ENCODE results near the gene AP3D1.
A peak's percentile ranks its signal among the peaks of the same experiment; 100 is the strongest.

AP3D1 gene

DNA sequence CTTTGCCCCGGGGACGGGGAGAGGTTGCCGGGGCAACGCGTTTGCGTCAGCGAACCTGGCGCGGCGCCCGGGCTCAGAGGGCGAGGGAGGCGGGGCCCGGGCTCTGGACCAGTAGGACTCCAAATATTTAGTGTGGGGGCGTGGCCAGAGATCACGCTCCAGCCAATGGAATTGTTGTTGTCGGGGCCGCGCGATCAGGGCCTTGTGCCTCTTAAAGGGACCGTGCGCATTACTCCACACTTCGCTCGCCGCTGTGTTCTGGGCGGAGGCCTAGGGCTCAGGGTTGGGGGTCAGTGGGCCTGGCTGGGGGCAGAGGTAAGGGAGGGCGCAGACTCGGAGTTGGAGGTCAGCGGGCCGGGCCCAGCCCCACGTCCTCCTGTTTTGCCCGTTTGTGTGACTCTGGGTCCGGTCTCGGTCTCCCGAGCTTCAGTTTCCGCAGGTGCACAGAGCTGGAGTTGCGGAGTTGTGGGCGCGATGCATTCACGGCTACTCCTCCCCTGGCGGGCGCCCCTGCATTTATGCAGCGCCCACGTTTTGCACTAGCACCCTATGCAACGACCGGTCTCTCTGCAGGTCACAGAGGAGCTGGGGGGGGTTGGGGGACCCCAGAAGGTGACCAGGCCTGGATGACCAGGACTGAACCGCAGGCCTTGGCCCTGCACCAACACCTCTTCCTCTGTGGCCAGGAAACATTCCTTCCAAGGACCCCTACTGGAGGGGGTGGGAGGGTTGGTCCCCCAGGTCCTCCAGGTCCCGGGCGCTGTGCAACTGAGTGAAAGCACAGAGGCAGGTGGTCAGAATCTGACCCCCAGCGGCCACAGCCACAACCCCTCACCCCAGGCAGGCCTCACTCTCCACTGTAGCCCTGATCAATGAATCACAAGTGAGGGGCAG is 89.6 kb downstream of the AP3D1 start:
- DNase-seq (ENCODE audit: low read depth), result peak; percentile 100

- DNase-seq (ENCODE audit: low read depth), result no peak
Observed at GRCh38 chr19:2060884-2061494, 90.4 kb downstream of the AP3D1 start.

DNA sequence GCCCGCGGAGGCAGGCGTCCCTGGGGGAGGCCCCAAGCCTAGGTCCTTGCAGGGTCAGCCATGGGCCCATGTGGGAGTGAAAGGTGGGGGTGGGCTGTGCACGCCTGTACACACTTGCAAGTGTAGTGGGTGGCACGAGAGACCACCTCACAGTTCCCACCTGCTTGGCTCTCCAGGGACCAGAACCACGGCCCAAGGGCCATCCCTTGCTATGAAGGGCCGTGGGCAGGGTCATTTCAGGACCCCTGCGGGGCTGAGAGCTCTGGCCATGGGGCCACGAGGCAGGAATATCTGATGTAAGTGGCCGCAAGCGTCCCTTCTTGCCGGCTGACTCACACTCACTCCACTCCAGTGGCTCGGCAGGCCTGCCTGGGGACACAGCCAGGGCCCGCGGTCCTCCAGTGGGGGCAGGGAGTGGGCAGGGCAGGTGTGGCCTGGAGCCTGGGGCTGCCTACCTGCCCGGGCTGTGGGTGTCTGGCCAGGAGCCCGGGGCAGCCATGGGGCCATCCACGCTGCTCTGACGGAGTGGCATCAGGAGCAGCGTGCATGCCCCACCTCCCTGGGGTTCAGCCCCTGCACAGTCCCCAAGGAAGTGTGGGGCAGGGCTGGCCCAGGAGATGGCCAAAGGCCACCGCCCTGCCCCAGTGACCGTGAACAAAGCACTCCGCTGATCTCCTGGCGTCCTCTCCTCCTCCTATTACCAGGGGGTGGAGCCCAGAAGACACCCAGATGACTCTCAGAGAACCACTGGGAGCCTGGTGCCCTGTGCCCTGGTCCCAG is 91.8 kb downstream of the AP3D1 start:
- DNase-seq (ENCODE audit: low read depth), result no peak

DNA sequence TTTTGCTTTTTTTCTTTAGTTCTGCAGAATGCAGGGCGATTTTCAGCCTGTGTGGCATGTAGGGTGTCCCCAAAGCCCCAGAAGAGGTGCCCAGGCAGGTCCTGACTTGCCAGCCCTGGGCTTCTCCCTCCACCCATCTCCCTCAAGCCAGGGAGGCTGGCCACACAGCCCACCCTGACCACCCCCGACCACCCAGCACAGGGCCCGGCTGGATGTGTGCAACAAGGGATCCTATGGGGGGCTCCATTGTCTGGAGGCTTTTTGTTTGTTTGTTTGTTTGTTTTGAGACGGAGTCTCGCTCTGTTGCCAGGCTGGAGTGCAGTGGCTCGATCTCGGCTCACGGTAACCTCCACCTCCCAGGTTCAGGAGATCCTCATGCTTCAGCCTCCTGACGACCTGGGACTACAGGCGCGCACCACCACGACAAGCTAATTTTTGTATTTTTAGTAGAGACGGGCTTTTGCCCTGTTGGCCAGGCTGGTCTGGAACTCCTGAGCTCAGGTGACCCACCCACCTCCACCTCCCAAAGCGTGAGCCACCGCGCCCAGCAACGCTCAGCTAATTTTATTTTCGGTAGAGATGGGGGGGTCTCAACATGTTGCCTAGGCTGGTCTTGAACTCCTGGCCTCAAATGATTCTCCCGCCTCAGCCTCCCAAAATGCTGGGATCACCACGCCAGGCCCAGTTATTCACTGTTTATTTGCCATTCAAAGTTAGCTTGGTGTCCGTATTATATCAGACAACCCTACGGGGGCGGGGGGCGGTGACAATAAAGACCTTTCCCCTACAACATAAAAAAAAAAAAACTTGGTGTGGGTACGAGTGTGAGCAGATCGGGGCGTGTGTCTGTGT is 92.6 kb downstream of the AP3D1 start:
- DNase-seq (ENCODE audit: low read depth), result no peak

DNA sequence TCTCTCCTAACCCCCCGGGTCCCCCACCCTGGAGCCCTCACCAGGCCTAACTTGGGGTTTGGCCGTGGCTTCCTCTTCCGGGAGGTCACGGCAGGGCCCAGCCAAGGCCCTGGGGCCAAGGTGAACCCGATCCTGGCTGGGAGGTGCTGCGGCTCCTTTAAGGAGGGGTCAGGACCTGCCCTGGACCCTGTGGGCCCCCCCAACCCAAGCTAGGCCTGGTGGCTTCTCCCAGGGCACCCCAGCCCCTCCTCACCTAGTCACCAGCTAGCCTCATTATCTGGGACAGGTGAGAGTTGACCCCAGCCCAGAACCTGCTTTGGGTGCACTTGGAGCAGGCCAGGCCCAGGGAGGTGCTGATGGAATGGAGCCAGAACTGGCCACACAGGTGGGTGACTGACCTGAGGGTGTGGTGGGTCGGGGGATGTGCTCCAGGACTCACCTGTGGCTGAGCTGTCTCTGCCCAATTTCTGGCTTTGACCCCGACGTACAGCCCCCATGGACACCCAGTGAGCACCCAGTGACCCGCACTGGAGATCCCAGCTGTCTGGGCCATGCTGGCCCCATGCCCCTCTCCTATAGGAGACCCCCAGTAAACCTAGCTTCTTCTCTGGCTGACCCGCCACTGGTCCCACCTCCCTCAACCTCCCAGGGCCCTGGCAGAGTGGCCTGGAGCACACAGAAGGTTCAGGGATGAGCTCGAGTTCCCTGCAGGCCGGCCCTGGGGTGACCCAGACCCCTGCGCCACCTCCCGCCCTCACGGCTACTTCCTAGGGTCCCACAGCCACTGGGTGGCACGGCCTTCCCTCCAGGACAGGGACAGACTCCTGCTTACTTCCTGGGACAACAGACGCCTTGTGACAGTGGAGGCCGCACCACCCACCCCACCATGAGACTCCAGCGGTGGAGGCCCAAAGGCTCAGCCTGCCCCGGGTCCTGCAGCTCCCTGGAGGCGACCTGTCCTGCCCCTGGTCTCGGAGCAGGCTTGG is 93.6 kb downstream of the AP3D1 start:
- DNase-seq (ENCODE audit: low read depth), result no peak

GRCh38 chr19:2056837-2057192 is 94.6 kb downstream of the AP3D1 start:
- no peak for DNase-seq (ENCODE audit: low read depth)

- DNase-seq (ENCODE audit: low read depth), result no peak
Observed at GRCh38 chr19:2055931-2056836, 95.2 kb downstream of the AP3D1 start.

- no peak for DNase-seq (ENCODE audit: low read depth)
Observed at GRCh38 chr19:2054763-2055162, 96.6 kb downstream of the AP3D1 start.

GRCh38 chr19:2053601-2054389 is 97.6 kb downstream of the AP3D1 start:
- no peak for DNase-seq (ENCODE audit: low read depth)

DNA sequence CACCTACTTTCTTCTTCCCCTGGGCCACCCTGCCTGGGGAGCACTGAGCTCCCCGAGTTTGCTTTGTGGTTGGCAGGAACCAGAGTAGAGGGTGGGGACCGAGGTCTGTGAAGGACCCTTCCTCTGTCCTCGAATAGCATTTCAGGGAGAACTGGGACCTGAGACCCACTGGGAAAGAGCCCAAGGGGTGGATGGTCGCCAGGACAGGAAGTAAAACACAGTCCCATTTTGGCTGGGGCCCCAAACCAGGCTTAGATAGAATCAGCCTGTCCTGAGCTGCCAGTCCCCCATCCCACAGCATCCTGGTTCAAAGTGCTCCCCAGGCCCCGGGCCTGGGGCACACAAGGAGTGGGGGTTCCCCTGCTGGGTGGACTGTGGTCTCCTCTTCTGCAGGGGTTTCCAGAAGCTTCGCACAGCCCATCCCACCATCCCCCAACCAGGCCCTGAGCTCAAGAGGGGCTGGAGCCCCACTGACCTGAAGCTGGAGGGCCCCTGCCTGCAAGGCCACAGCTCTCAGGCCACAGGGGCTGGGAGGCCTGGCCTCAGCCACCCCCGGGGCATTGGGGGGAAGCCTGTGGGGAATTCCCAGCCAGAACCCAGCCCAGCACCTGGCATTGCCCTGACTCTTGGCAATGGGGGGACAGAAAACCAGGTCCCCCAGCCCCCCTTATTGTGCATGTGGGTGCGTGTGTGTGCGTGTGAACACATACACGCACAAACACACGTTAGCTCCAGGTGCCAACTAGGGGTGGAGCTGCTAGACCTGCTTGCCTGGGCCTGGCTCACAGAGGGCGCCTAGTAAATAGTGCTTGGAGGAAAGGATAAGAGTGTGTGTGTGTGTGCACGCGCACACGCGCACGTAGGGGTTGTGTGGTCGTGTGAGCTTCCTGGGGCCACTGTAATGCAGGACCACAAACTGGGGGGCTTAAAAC is 99.3 kb downstream of the AP3D1 start:
- DNase-seq (ENCODE audit: low read depth), result no peak

DNA sequence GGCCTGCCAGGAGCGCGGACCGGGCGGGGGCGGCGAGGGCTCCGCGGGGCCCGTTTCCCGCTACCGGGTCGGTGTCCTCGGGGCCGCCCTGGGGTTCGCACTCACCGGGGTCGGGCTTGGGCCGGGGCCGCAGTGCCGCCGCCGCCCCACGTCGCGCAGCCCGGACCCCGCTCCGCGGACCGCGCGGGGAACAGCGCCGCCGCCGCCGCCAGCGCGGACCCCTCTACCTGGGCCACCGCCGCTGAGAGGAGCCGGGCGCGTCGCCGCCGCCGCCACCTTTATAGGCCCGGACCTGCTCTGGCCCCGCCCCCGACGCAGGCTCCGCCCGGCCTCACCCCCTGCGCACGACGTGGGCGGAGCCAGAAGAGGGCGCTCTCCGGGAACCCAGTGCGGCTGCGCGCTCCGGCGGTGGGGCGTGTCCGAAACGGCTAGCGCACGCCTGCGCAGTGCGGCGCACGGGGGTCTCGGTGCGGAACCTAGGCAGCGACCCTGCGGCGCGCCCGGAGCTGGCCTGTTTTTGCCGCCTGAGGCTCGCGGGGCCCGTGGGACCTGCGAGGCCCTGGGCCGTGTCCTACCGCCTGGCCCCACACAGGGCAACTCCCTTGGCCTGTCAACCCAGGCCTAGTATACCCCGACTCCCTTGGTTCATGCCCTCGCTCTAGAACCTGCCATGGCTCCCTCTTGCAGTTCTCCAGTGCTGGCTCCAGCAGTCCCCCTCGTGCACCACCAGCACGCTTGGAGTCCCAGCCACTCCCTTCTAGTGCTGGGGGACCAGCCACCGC is 100.2 kb downstream of the AP3D1 start, which contains the start of gene MKNK2:
Gene MKNK2, minus strand, starts transcription at position 254 of the 782 bp plus-strand sequence. CDS start 393 bp downstream, outside the sequence.
- DNase-seq (ENCODE audit: low read depth), result peak; percentile 94

Measured in stimulated activated CD8-positive, alpha-beta memory T cell treated with anti-CD3 and anti-CD28 coated beads, Interleukin-12 subunit alpha, Interleukin-12 subunit beta, amount 100 ng/mL, for 1 hour (primary cell).